GM23338 (cell line): ENCODE data around the gene BAMBI. TPM values are rescaled to one million over a fixed set of nuclear protein-coding genes. Genes with fewer than 3 reads are reported as not detected.

ENCODE experiments used
- ATAC-seq: fragments of 200-7000 bp; cut with Tn5 transposase; 3 replicates; pipeline ENCODE4 v1.9.1; 2020
- DNase-seq: peaks from one replicate; pipeline ENCODE4 v3.0.0-alpha.2; 2015; ENCODE audit warnings: low spot score
- H2AFZ ChIP-seq: fragments of 200-600 bp; sonication (generic); 2 replicates; pipeline ENCODE4 v1.8.0; 2016; ENCODE audit warnings: antibody characterized with exemption, mild to moderate bottlenecking, moderate library complexity
- H3F3A ChIP-seq: fragments of 200-600 bp; sonication (generic); replicated peaks from 2 replicates; pipeline ENCODE4 v1.8.0; 2017; ENCODE audit warnings: antibody characterized with exemption, mixed run types, low read depth
- H3K27ac ChIP-seq: fragments of 200-600 bp; sonication (generic); 2 replicates; pipeline ENCODE4 v1.6.1; 2016; ENCODE audit warnings: low read depth
- H3K27me3 ChIP-seq: fragments of 200-600 bp; sonication (generic); 2 replicates; pipeline ENCODE4 v1.8.0; 2016; ENCODE audit warnings: mild to moderate bottlenecking, mixed run types, moderate library complexity; ENCODE audit not compliant: insufficient read depth
- H3K36me3 ChIP-seq: fragments of 200-600 bp; sonication (generic); 2 replicates; pipeline ENCODE4 v1.8.0; 2016; ENCODE audit warnings: mild to moderate bottlenecking; ENCODE audit not compliant: insufficient read depth
- H3K4me1 ChIP-seq: fragments of 200-600 bp; sonication (generic); 2 replicates; pipeline ENCODE4 v1.8.0; 2016; ENCODE audit warnings: mild to moderate bottlenecking, moderate library complexity; ENCODE audit not compliant: insufficient read depth
- H3K4me2 ChIP-seq: fragments of 200-600 bp; sonication (generic); 2 replicates; pipeline ENCODE4 v1.7.1; 2017; ENCODE audit warnings: mixed run types
- H3K4me3 ChIP-seq: fragments of 200-600 bp; sonication (generic); 2 replicates; pipeline ENCODE4 v1.6.1; 2016; ENCODE audit warnings: mixed run types
- H3K79me2 ChIP-seq: fragments of 200-600 bp; sonication (generic); replicated peaks from 2 replicates; pipeline ENCODE4 v1.8.0; 2017; ENCODE audit warnings: mild to moderate bottlenecking; ENCODE audit not compliant: insufficient read depth
- H3K9me2 ChIP-seq: fragments of 200-600 bp; sonication (generic); 2 replicates; pipeline ENCODE4 v1.8.0; 2017; ENCODE audit not compliant: insufficient read depth
- H4K20me1 ChIP-seq: fragments of 200-600 bp; sonication (generic); replicated peaks from 2 replicates; pipeline ENCODE4 v1.8.0; 2017; ENCODE audit warnings: mild to moderate bottlenecking; ENCODE audit not compliant: insufficient read depth
- H3K27ac Mint-ChIP-seq: 2 replicates; pipeline ENCODE4 v1.8.0; 2020; ENCODE audit warnings: inconsistent platforms, mild to moderate bottlenecking, moderate library complexity, mixed read lengths
- H3K27me3 Mint-ChIP-seq: 3 replicates; pipeline ENCODE4 v1.8.0; 2022; ENCODE audit warnings: low read depth, mild to moderate bottlenecking, moderate library complexity, mixed read lengths, inconsistent platforms; ENCODE audit not compliant: insufficient read depth, poor library complexity
- H3K36me3 Mint-ChIP-seq: 3 replicates; pipeline ENCODE4 v1.8.0; 2021; ENCODE audit warnings: low read depth, mild to moderate bottlenecking, inconsistent platforms, moderate library complexity, mixed read lengths
- H3K4me1 Mint-ChIP-seq: 3 replicates; pipeline ENCODE4 v1.8.0; 2020; ENCODE audit warnings: mild to moderate bottlenecking, inconsistent platforms, mixed read lengths
- H3K4me3 Mint-ChIP-seq: 3 replicates; pipeline ENCODE4 v1.8.0; 2021; ENCODE audit warnings: moderate library complexity, mild to moderate bottlenecking, inconsistent platforms, mixed read lengths
- H3K9me3 Mint-ChIP-seq: 3 replicates; pipeline ENCODE4 v1.8.0; 2020; ENCODE audit warnings: moderate library complexity, mild to moderate bottlenecking, inconsistent platforms, mixed read lengths
- CREB1 ChIP-seq: fragments of 250-450 bp; sonication (Bioruptor Pico); IDR thresholded peaks from 2 replicates; pipeline ENCODE4 v1.5.0; 2020; ENCODE audit warnings: low read depth, mild to moderate bottlenecking, moderate library complexity
- EZH2 ChIP-seq: fragments of 200-600 bp; sonication (generic); IDR thresholded peaks from one replicate; pipeline ENCODE4 v1.8.0; 2017; ENCODE audit warnings: antibody characterized with exemption, mild to moderate bottlenecking, low read depth; ENCODE audit not compliant: unreplicated experiment
- EZH2phosphoT487 ChIP-seq: fragments of 200-600 bp; sonication (generic); IDR thresholded peaks from one replicate; pipeline ENCODE4 v1.8.1; 2018; ENCODE audit warnings: antibody characterized with exemption; ENCODE audit not compliant: unreplicated experiment
- JUNB ChIP-seq: IDR thresholded peaks from one replicate; pipeline ENCODE4 v1.6.1; 2016; ENCODE audit warnings: antibody characterized with exemption; ENCODE audit not compliant: unreplicated experiment
- NANOG ChIP-seq: IDR thresholded peaks from 2 replicates; pipeline ENCODE4 v1.6.1; 2016; ENCODE audit warnings: antibody characterized with exemption, borderline replicate concordance
- POLR2AphosphoS5 ChIP-seq: IDR thresholded peaks from 2 replicates; pipeline ENCODE4 v1.6.1; 2016; ENCODE audit warnings: antibody characterized with exemption, low read depth
- STAT1 ChIP-seq: IDR thresholded peaks from one replicate; pipeline ENCODE4 v1.6.1; 2016; ENCODE audit warnings: antibody characterized with exemption; ENCODE audit not compliant: unreplicated experiment
- ZNF331 ChIP-seq: fragments of 250-450 bp; sonication (Bioruptor Pico); IDR thresholded peaks from 2 replicates; pipeline ENCODE4 v1.5.0; 2020; ENCODE audit warnings: low read depth, mild to moderate bottlenecking, moderate library complexity
- polyA plus RNA-seq: library from polyadenylated mRNA; unstranded; fragments of >200 nt; fragmentation: Nextera tagmentation; extraction: Ambion mirVana; gene quantifications from 2 replicates; pipeline ENCODE4 v1.2.1, GENCODE V29; 2016
- total RNA-seq: library from RNA; depleted of rRNA; stranded (reverse); fragments of >200 nt; shearing (Covaris generic); gene quantifications from 2 replicates; pipeline ENCODE4 v1.2.3, GENCODE V29; 2014
- TF ChIP-seq, protein P1 (sequence below): IDR thresholded peaks from 2 replicates; pipeline ENCODE4 v1.6.1; 2016; ENCODE audit warnings: antibody characterized with exemption
- TF ChIP-seq, protein P2 (sequence below): fragments of 250-450 bp; sonication (Bioruptor Pico); IDR thresholded peaks from 2 replicates; pipeline ENCODE4 v1.5.0; 2020; ENCODE audit warnings: mild to moderate bottlenecking, moderate library complexity
- TF ChIP-seq, protein P3 (sequence below), 2 experiments: fragments of 200-600 bp in 1 of 2; sonication (generic) in 1 of 2; conservative IDR thresholded peaks; 2 replicates each; pipeline versions ENCODE4 v1.5.1 to v1.6.1; 2016 to 2017; ENCODE audit warnings: antibody characterized with exemption in 2 of 2, low read depth in 2 of 2, mild to moderate bottlenecking in 2 of 2, moderate library complexity in 1 of 2
- TF ChIP-seq, protein P4 (sequence below): IDR thresholded peaks from one replicate; pipeline ENCODE4 v1.6.1; 2018; ENCODE audit warnings: antibody characterized with exemption; ENCODE audit not compliant: unreplicated experiment

BAMBI gene
- total and polyA plus RNA-seq, 2 experiments from 2014 or later = 20.1 to 37.5 TPM

DNA sequence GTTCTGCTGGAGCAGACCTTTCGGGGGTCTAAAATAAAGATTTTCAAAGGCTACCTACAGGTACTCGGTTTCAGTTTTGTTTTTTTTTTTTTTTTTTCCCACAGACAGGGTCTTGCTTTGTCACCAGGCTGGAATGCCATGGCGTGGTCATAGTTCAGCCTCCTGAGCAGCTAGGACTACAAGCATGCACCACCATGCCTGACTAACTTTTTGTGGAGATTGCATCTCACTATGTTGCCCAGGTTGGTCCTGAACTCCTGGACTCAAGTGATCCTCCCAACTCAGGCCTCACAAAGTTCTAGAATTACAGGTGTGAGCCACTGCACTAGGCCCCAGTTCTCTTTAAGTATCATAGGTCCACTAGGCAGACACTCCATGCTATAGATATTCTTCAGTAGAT is 34.5 kb downstream of the BAMBI start (continued):
- TF ChIP-seq EZH2 (no peak), EZH2phosphoT487 (no peak), STAT1 (no peak), JUNB (no peak)

DNA sequence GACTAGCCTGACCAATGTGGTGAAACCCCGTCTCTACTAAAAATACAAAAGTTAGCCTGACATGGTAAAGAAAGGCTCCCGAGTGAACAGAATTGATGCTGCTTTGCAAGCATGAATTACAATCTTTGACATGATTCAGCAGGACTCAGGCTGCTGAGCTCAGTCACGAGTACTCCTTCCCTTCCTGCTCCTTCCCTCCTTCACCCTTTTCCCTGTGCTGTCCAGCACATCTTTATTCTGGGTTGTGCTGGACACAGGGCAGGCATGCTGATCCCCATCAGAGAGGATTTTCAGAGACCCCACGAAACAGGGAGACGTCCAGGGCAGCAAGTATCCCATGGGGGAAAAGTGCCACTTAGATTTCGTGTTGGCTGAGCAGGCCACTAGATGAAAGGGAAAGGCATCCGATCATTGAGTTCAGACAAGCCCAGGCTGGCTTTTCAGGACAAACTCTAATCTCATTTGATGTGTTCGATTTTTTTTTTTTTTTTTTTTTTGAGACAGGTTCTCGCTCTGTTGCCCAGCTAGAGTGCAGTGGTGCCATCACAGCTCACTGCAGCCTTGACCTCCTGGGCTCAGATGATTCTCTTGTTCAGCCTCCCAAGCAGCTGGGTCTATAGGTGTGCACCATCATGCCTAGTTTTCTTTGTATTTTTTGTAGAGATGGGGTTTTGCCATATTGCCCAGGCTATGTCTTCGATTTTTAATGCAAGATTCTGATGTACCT is 36.5 kb downstream of the BAMBI start:
- H3K79me2 ChIP-seq = no peaks in the 10 kb centered on the region
- DNase-seq (no peak), ATAC-seq (no peak)
- no peaks in the 10 kb centered on the region for H3K27me3 ChIP-seq
- Mint-ChIP-seq H3K36me3 (no peaks in the 10 kb centered on the region), H3K4me3 (no peak overlapping the region), H3K27ac (no peak overlapping the region), H3K27me3 (no peaks in the 10 kb centered on the region), H3K9me3 (no peaks in the 10 kb centered on the region), H3K4me1 (no peaks in the 10 kb centered on the region)
- H2AFZ ChIP-seq = no peak overlapping the region
- H3K4me3 ChIP-seq = no peak overlapping the region
- H4K20me1 ChIP-seq = no peaks in the 10 kb centered on the region
- H3K36me3 ChIP-seq = no peaks in the 10 kb centered on the region
- no peaks in the 10 kb centered on the region for H3K4me1 ChIP-seq
- no peaks in the 10 kb centered on the region for H3F3A ChIP-seq
- no peak overlapping the region for H3K4me2 ChIP-seq
- no peaks in the 10 kb centered on the region for H3K9me2 ChIP-seq
- no peak overlapping the region for H3K27ac ChIP-seq
- TF ChIP-seq, protein P1, sequence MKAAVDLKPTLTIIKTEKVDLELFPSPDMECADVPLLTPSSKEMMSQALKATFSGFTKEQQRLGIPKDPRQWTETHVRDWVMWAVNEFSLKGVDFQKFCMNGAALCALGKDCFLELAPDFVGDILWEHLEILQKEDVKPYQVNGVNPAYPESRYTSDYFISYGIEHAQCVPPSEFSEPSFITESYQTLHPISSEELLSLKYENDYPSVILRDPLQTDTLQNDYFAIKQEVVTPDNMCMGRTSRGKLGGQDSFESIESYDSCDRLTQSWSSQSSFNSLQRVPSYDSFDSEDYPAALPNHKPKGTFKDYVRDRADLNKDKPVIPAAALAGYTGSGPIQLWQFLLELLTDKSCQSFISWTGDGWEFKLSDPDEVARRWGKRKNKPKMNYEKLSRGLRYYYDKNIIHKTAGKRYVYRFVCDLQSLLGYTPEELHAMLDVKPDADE = no peak
- no peak for TF ChIP-seq CREB1
- TF ChIP-seq POLR2AphosphoS5 = no peak
- no peak for TF ChIP-seq STAT1
- TF ChIP-seq, protein P2, sequence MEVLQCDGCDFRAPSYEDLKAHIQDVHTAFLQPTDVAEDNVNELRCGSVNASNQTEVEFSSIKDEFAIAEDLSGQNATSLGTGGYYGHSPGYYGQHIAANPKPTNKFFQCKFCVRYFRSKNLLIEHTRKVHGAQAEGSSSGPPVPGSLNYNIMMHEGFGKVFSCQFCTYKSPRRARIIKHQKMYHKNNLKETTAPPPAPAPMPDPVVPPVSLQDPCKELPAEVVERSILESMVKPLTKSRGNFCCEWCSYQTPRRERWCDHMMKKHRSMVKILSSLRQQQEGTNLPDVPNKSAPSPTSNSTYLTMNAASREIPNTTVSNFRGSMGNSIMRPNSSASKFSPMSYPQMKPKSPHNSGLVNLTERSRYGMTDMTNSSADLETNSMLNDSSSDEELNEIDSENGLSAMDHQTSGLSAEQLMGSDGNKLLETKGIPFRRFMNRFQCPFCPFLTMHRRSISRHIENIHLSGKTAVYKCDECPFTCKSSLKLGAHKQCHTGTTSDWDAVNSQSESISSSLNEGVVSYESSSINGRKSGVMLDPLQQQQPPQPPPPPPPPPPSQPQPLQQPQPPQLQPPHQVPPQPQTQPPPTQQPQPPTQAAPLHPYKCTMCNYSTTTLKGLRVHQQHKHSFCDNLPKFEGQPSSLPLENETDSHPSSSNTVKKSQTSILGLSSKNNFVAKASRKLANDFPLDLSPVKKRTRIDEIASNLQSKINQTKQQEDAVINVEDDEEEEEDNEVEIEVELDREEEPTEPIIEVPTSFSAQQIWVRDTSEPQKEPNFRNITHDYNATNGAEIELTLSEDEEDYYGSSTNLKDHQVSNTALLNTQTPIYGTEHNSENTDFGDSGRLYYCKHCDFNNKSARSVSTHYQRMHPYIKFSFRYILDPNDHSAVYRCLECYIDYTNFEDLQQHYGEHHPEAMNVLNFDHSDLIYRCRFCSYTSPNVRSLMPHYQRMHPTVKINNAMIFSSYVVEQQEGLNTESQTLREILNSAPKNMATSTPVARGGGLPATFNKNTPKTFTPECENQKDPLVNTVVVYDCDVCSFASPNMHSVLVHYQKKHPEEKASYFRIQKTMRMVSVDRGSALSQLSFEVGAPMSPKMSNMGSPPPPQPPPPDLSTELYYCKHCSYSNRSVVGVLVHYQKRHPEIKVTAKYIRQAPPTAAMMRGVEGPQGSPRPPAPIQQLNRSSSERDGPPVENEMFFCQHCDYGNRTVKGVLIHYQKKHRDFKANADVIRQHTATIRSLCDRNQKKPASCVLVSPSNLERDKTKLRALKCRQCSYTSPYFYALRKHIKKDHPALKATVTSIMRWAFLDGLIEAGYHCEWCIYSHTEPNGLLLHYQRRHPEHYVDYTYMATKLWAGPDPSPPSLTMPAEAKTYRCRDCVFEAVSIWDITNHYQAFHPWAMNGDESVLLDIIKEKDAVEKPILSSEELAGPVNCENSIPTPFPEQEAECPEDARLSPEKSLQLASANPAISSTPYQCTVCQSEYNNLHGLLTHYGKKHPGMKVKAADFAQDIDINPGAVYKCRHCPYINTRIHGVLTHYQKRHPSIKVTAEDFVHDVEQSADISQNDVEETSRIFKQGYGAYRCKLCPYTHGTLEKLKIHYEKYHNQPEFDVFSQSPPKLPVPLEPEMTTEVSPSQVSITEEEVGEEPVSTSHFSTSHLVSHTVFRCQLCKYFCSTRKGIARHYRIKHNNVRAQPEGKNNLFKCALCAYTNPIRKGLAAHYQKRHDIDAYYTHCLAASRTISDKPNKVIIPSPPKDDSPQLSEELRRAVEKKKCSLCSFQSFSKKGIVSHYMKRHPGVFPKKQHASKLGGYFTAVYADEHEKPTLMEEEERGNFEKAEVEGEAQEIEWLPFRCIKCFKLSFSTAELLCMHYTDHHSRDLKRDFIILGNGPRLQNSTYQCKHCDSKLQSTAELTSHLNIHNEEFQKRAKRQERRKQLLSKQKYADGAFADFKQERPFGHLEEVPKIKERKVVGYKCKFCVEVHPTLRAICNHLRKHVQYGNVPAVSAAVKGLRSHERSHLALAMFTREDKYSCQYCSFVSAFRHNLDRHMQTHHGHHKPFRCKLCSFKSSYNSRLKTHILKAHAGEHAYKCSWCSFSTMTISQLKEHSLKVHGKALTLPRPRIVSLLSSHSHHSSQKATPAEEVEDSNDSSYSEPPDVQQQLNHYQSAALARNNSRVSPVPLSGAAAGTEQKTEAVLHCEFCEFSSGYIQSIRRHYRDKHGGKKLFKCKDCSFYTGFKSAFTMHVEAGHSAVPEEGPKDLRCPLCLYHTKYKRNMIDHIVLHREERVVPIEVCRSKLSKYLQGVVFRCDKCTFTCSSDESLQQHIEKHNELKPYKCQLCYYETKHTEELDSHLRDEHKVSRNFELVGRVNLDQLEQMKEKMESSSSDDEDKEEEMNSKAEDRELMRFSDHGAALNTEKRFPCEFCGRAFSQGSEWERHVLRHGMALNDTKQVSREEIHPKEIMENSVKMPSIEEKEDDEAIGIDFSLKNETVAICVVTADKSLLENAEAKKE = no peak
- TF ChIP-seq, protein P3, sequence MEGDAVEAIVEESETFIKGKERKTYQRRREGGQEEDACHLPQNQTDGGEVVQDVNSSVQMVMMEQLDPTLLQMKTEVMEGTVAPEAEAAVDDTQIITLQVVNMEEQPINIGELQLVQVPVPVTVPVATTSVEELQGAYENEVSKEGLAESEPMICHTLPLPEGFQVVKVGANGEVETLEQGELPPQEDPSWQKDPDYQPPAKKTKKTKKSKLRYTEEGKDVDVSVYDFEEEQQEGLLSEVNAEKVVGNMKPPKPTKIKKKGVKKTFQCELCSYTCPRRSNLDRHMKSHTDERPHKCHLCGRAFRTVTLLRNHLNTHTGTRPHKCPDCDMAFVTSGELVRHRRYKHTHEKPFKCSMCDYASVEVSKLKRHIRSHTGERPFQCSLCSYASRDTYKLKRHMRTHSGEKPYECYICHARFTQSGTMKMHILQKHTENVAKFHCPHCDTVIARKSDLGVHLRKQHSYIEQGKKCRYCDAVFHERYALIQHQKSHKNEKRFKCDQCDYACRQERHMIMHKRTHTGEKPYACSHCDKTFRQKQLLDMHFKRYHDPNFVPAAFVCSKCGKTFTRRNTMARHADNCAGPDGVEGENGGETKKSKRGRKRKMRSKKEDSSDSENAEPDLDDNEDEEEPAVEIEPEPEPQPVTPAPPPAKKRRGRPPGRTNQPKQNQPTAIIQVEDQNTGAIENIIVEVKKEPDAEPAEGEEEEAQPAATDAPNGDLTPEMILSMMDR (conservative IDR thresholded peaks at IDR 0.05; ENCODE audit: low read depth in 2 of 2) = no peak
- TF ChIP-seq ZNF331 = no peak
- no peak for TF ChIP-seq EZH2
- TF ChIP-seq, protein P4, sequence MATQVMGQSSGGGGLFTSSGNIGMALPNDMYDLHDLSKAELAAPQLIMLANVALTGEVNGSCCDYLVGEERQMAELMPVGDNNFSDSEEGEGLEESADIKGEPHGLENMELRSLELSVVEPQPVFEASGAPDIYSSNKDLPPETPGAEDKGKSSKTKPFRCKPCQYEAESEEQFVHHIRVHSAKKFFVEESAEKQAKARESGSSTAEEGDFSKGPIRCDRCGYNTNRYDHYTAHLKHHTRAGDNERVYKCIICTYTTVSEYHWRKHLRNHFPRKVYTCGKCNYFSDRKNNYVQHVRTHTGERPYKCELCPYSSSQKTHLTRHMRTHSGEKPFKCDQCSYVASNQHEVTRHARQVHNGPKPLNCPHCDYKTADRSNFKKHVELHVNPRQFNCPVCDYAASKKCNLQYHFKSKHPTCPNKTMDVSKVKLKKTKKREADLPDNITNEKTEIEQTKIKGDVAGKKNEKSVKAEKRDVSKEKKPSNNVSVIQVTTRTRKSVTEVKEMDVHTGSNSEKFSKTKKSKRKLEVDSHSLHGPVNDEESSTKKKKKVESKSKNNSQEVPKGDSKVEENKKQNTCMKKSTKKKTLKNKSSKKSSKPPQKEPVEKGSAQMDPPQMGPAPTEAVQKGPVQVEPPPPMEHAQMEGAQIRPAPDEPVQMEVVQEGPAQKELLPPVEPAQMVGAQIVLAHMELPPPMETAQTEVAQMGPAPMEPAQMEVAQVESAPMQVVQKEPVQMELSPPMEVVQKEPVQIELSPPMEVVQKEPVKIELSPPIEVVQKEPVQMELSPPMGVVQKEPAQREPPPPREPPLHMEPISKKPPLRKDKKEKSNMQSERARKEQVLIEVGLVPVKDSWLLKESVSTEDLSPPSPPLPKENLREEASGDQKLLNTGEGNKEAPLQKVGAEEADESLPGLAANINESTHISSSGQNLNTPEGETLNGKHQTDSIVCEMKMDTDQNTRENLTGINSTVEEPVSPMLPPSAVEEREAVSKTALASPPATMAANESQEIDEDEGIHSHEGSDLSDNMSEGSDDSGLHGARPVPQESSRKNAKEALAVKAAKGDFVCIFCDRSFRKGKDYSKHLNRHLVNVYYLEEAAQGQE = no peak
- no peak for TF ChIP-seq NANOG
- no peak for TF ChIP-seq JUNB
- TF ChIP-seq EZH2phosphoT487 = no peak
